RWPE2 (cell line): ENCODE measurements around the gene JAK2.

Source experiments
- ATAC-seq: fragments of 200-7000 bp; cut with Tn5 transposase; 3 replicates; pipeline ENCODE4 v1.9.1; 2021; ENCODE audit warnings: low read depth
- DNase-seq: peaks from one replicate; pipeline ENCODE4 v3.0.0-alpha.2; 2020; ENCODE audit warnings: low spot score
- H3K27ac ChIP-seq: fragments of 450-650 bp; 2 replicates; pipeline ENCODE4 v1.5.1; 2017; ENCODE audit warnings: mild to moderate bottlenecking; ENCODE audit not compliant: poor library complexity, severe bottlenecking
- H3K27me3 ChIP-seq: fragments of 250-450 bp; sonication (Bioruptor Pico); 2 replicates; pipeline ENCODE4 v1.5.1; 2021; ENCODE audit warnings: mild to moderate bottlenecking, moderate library complexity; ENCODE audit not compliant: insufficient read depth, poor library complexity, severe bottlenecking
- H3K36me3 ChIP-seq: fragments of 250-450 bp; sonication (Bioruptor Pico); 2 replicates; pipeline ENCODE4 v1.5.1; 2020; ENCODE audit warnings: low read depth, mild to moderate bottlenecking, moderate library complexity
- H3K4me1 ChIP-seq: fragments of 250-450 bp; sonication (Bioruptor Pico); 2 replicates; pipeline ENCODE4 v1.5.1; 2021; ENCODE audit warnings: mild to moderate bottlenecking, moderate library complexity; ENCODE audit not compliant: insufficient read depth, poor library complexity, severe bottlenecking
- H3K4me3 ChIP-seq: fragments of 250-450 bp; sonication (Bioruptor Pico); 2 replicates; pipeline ENCODE4 v1.5.1; 2021; ENCODE audit warnings: mild to moderate bottlenecking, moderate library complexity; ENCODE audit not compliant: severe bottlenecking
- H3K9me3 ChIP-seq: fragments of 250-450 bp; sonication (Bioruptor Pico); 2 replicates; pipeline ENCODE4 v1.5.1; 2021; ENCODE audit warnings: mild to moderate bottlenecking, moderate library complexity; ENCODE audit not compliant: severe bottlenecking
- CTCF ChIP-seq: fragments of 450-650 bp; IDR thresholded peaks from one replicate; pipeline ENCODE4 v1.5.1; 2017; ENCODE audit warnings: mild to moderate bottlenecking, moderate library complexity; ENCODE audit not compliant: poor library complexity, severe bottlenecking

Gene JAK2

GRCh38 chr9:5040730-5041389 lies 55.8 kb downstream of the JAK2 start:
- DNase-seq, result no peak
- no peak for ATAC-seq
- Histone ChIP-seq H3K4me1 (no peaks in the 10 kb centered on the region), H3K4me3 (no peak overlapping the region), H3K27me3 (no peaks in the 10 kb centered on the region), H3K27ac (no peak overlapping the region), H3K36me3 (peaks cover 4% of the 10 kb centered on the region; the same call in 1 of the 2 replicates), H3K9me3 (no peaks in the 10 kb centered on the region)
- TF ChIP-seq CTCF, result no peak

GRCh38 chr9:5041390-5042115 lies 56.5 kb downstream of the JAK2 start:
- Histone ChIP-seq H3K36me3 (peaks cover 4% of the 10 kb centered on the region; the same call in 1 of the 2 replicates), H3K4me1 (no peaks in the 10 kb centered on the region), H3K27me3 (no peaks in the 10 kb centered on the region), H3K27ac (no peak overlapping the region), H3K4me3 (no peak overlapping the region), H3K9me3 (no peaks in the 10 kb centered on the region)
- ATAC-seq (no peak), DNase-seq (no peak)
- TF ChIP-seq CTCF, result no peak

- no peak for TF ChIP-seq CTCF
- DNase-seq, result no peak
- H3K36me3 ChIP-seq, result peaks cover 4% of the 10 kb centered on the region; the same call in 1 of the 2 replicates
- no peak overlapping the region for H3K27ac ChIP-seq
- no peak overlapping the region for H3K4me3 ChIP-seq
- no peaks in the 10 kb centered on the region for H3K4me1 ChIP-seq
- H3K9me3 ChIP-seq, result no peaks in the 10 kb centered on the region
- no peak for ATAC-seq
- no peaks in the 10 kb centered on the region for H3K27me3 ChIP-seq
These were observed 57.6 kb downstream of the JAK2 start for GRCh38 chr9:5042661-5043178.

GRCh38 chr9:5043381-5043780 lies 58.3 kb downstream of the JAK2 start:
- DNase-seq, result no peak
- H3K4me1 ChIP-seq, result no peaks in the 10 kb centered on the region
- H3K36me3 ChIP-seq, result peaks cover 4% of the 10 kb centered on the region; the same call in 1 of the 2 replicates
- no peak for TF ChIP-seq CTCF
- ATAC-seq, result no peak
- H3K4me3 ChIP-seq, result no peak overlapping the region
- no peaks in the 10 kb centered on the region for H3K9me3 ChIP-seq
- no peaks in the 10 kb centered on the region for H3K27me3 ChIP-seq
- no peak overlapping the region for H3K27ac ChIP-seq
